Measurements from ENCODE around the gene CCDC39. TPM values are rescaled to one million over a fixed set of nuclear protein-coding genes. Genes with fewer than 3 reads are reported as not detected.
"Not testable (repeated sequence)": the region's sequence is repeated elsewhere in the genome, so short reads cannot be mapped to it uniquely, and the experiment has no call there.

The CCDC39 gene
- total RNA-seq, 8 experiments from 2014 or later, result 0.22 to 10.9 (median 0.45) TPM; not detected in 5

GRCh38 chr3:180615954-180616353, 63.3 kb downstream of the CCDC39 start:
- Histone ChIP-seq H3K27ac (no peak overlapping the region), H3K4me1 (replicated peaks in 1 of 2) (no peaks in the 10 kb centered on the region), H3K4me3 (no peak overlapping the region)
- ATAC-seq (replicated peaks in 6 of 8), result no peak
- in situ Hi-C loops (cut with MboI; ENCODE audit: low pct_unique_long_range_greater_than_20kb in 2 of 9, low sequenced_read_pairs in 9 of 9, unreplicated experiment in 9 of 9), result no loop called here
- WGBS, 10 experiments, result 8 to 71% (median 50%) methylated on average over 1 to 3 of the region's 3 CpGs; no CpG with 5 or more reads in 1 of the 10 experiments

DNA sequence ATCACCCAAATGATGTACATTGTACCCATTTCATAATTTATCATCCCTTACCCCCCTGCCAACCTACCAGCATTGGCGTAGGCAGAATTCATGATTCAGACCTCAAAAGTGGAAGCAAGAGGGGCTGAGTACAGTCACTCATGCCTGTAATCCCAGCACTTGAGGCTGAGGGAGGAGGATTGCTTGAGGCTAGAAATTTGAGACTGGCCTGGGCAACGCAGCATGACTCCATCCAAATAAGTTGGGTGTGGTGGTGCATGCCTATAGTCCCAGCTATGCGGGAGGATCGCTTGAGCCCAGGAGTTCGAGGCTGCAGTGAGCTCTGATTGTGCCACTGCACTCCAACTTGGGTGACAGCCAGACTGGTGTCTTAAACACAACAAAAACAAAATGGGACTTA, 66.9 kb downstream of the CCDC39 start:
- peak in 3 of 8 experiments; percentile 36 to 82 (median 66) for ATAC-seq (replicated peaks in 6 of 8)
- H3K27ac ChIP-seq, result no peak overlapping the region
- in situ Hi-C loops (cut with MboI; ENCODE audit: low pct_unique_long_range_greater_than_20kb in 2 of 9, low sequenced_read_pairs in 9 of 9, unreplicated experiment in 9 of 9), result no loop called here
- no peak overlapping the region for H3K4me3 ChIP-seq
- 80 to 100% (median 93%) methylated on average over 2 to 5 of the region's 5 CpGs; no CpG with 5 or more reads in 4 of the 10 experiments for WGBS, 10 experiments
- no peaks in the 10 kb centered on the region for H3K4me1 ChIP-seq (replicated peaks in 1 of 2)

DNA sequence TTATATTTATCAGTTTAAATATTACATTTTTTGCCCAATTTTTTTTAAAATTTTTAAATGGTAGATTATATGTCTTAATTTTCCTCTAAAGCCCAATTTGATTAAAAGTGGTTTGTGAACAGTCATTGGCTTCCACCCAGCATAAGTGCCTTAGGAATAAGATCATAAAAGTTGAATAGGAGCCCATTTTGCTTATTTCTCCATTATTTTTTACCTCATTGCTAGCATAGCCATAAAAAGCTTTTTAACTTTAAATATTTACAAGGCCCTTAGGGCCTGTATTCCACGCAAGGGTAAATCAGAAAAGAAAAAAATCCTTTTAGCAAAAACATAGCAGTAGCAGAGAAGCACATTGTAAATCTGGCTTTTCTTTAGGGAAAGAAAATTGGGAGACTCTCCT, 68.3 kb downstream of the CCDC39 start:
- Histone ChIP-seq H3K4me3 (no peak overlapping the region), H3K27ac (no peak overlapping the region), H3K4me1 (replicated peaks in 1 of 2) (no peaks in the 10 kb centered on the region)
- 40 to 100% (median 90%) methylated on average over 1 of the region's 1 CpG; no CpG with 5 or more reads in 3 of the 10 experiments for WGBS, 10 experiments
- in situ Hi-C loops (cut with MboI; ENCODE audit: low pct_unique_long_range_greater_than_20kb in 2 of 9, low sequenced_read_pairs in 9 of 9, unreplicated experiment in 9 of 9), result no loop called here
- ATAC-seq (replicated peaks in 6 of 8), result no peak

DNA sequence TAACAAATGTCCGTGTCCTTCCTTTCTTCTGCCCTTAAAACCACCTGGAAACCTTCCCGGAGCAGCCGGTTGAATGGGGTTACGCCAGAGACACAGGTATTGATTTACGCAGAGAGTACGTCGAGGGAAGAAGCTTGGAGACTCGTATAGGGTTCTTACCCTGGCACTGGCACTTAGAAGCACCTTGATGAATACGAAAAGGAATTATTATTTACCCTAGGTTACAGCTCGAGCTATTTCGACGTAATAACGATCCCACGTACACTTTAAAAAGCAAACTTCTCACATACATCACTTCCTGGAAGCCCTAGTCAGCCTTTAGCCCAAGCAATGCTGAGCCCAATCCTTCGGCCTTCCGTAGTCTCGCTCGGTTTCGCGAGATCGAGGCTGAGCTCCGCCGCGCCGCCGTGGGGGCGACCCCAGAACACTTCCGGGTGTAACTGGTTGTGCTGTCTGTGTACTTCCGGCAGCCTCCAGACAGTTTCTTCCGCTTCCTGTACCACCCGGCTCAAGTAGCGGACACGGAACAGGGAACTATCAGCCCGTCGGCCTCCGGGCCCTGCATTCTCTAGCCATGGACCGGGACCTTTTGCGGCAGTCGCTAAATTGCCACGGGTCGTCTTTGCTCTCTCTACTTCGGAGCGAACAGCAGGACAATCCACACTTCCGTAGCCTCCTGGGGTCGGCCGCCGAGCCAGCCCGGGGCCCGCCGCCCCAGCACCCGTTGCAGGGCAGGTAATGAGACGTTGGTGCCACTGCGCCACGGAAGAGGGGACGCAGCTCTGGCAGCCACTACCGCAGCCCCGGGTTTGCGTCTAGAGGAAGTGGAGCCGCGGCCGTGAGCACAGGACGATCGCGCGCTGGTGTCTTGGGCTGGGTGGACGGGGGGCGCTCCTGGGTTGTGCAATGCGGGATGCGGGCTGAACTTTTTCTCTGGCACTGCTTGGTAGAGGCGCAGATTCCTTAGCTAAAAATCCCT, 77.3 kb downstream of the CCDC39 start, which contains the start of gene TTC14:
Gene TTC14 (plus strand): TSS at position 476 of the 979 bp plus-strand sequence. CDS start 99 bp downstream, at position 575.
- peak within 1 kb of the TSS; percentile 74 to 83 for H3K27ac ChIP-seq
- H3K4me1 ChIP-seq (replicated peaks in 1 of 2), result peaks cover 6 to 17% of the 10 kb centered on the region in 2 donors
- in situ Hi-C loops (cut with MboI; ENCODE audit: low pct_unique_long_range_greater_than_20kb in 2 of 9, low sequenced_read_pairs in 9 of 9, unreplicated experiment in 9 of 9), result no loop called here
- H3K4me3 ChIP-seq, result peak within 1 kb of the TSS; percentile 62 to 86 (median 72)
- ATAC-seq (replicated peaks in 6 of 8), result peak; percentile 97 to 99 (median 98)
- WGBS, 10 experiments, result 0 to 60% (median 4%) methylated on average over 2 to 43 of the region's 70 CpGs; no CpG with 5 or more reads in 1 of the 10 experiments

DNA sequence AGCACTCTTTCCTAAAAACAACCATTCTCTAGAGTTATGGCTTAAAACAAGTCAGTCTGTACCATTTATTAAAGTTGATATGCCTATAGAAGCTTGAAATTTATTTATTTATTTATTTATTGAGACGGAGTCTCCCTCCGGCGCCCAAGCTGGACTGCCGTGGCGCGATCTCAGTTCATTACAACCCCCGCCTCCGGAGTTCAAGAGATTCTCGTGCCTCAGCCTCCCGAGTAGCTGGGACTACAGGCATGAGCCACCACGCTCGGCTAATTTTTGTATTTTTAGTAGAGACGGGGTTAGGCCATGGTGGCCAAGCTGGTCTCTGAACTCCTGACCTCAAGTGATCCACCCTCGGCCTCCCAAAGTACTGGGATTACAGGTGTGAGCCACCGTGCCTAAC, 78.8 kb downstream of the CCDC39 start:
- 93 to 100% (median 100%) methylated on average over 1 to 13 of the region's 15 CpGs; no CpG with 5 or more reads in 1 of the 10 experiments for WGBS, 10 experiments
- no peak for ATAC-seq (replicated peaks in 6 of 8)
- Histone ChIP-seq H3K4me1 (replicated peaks in 1 of 2) (peaks cover 6 to 17% of the 10 kb centered on the region in 2 donors), H3K27ac (no peak overlapping the region), H3K4me3 (no peak overlapping the region)
- in situ Hi-C loops (cut with MboI; ENCODE audit: low pct_unique_long_range_greater_than_20kb in 2 of 9, low sequenced_read_pairs in 9 of 9, unreplicated experiment in 9 of 9), result no loop called here

- 0% methylated on average over 1 of the region's 1 CpG; no CpG with 5 or more reads in 8 of the 10 experiments for WGBS, 10 experiments
- Histone ChIP-seq H3K4me3 (no peak overlapping the region), H3K27ac (no peak overlapping the region), H3K4me1 (replicated peaks in 1 of 2) (no peaks in the 10 kb centered on the region)
- in situ Hi-C loops (cut with MboI; ENCODE audit: low pct_unique_long_range_greater_than_20kb in 2 of 9, low sequenced_read_pairs in 9 of 9, unreplicated experiment in 9 of 9), result loop anchor here in 6 of 9 experiments (10.0 to 25.0 kb wide), 6 partner anchors 558 to 833 kb away; partner anchors contain the start of gene PEX5L (in 1 of the 6)
- no peak for ATAC-seq (replicated peaks in 6 of 8)
These were observed 83.7 kb downstream of the CCDC39 start for GRCh38 chr3:180595559-180595935.

- Histone ChIP-seq H3K4me1 (replicated peaks in 1 of 2) (no peaks in the 10 kb centered on the region), H3K27ac (no peak overlapping the region), H3K4me3 (no peak overlapping the region)
- peak; percentile 47 to 86 (median 62) for ATAC-seq (replicated peaks in 6 of 8)
- 80 to 100% (median 92%) methylated on average over 1 to 2 of the region's 2 CpGs; no CpG with 5 or more reads in 6 of the 10 experiments for WGBS, 10 experiments
- in situ Hi-C loops (cut with MboI; ENCODE audit: low pct_unique_long_range_greater_than_20kb in 2 of 9, low sequenced_read_pairs in 9 of 9, unreplicated experiment in 9 of 9), result loop anchor here in 6 of 9 experiments (10.0 to 25.0 kb wide), 6 partner anchors 558 to 833 kb away; partner anchors contain the start of gene PEX5L (in 1 of the 6)
These were observed 84.4 kb downstream of the CCDC39 start for GRCh38 chr3:180594631-180595558.

DNA sequence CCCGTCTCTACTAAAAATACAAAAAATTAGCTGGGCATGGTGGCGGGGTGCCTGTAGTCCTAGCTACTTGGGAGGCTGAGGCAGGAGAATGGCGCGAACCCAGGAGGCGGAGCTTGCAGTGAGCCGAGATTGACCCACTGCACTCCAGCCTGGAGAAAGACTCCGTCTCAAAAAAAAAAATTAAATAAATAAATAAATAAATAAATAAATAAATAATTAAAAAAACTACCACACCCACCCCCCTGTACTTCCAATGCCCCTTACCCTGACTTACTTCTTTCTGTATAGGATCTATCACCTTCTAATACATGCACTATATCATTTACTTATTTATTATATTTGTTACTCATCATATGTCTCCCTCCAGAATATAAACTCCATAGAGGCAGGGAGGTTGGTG, 85.7 kb downstream of the CCDC39 start:
- WGBS, 10 experiments, result 82 to 100% (median 94%) methylated on average over 1 to 7 of the region's 7 CpGs; no CpG with 5 or more reads in 4 of the 10 experiments
- ATAC-seq (replicated peaks in 6 of 8); H3K4me1 ChIP-seq (replicated peaks in 1 of 2); H3K4me3 ChIP-seq; H3K27ac ChIP-seq: not testable (repeated sequence)
- in situ Hi-C loops (cut with MboI; ENCODE audit: low pct_unique_long_range_greater_than_20kb in 2 of 9, low sequenced_read_pairs in 9 of 9, unreplicated experiment in 9 of 9), result loop anchor here in 6 of 9 experiments (10.0 to 25.0 kb wide), 6 partner anchors 556 to 831 kb away; partner anchors contain the start of gene PEX5L (in 1 of the 6)

DNA sequence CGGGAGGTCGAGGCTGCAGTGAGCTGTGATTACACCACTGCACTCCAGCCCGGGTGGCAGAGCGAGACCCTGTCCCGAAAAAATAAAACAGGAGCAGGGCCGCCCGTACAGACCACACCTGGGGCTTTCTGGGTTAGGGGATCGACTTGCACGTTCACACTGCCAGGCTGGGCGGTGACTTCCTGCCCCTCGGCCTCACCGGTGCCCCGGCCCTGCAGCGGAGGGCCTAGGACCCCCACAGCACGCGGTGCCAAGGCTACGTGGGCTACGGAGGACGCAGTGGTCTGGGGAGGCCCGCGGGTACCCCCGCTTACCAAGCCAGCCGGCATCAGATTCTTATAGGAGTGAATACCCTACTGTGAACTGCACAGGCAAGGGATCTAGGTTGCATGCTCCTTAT, 88.9 kb downstream of the CCDC39 start:
- in situ Hi-C loops (cut with MboI; ENCODE audit: low pct_unique_long_range_greater_than_20kb in 2 of 9, low sequenced_read_pairs in 9 of 9, unreplicated experiment in 9 of 9), result loop anchor here in 6 of 9 experiments (10.0 to 25.0 kb wide), 6 partner anchors 553 to 828 kb away; partner anchors contain the start of gene PEX5L (in 1 of the 6)
- H3K4me1 ChIP-seq (replicated peaks in 1 of 2), result no peaks in the 10 kb centered on the region
- H3K27ac ChIP-seq, result no peak overlapping the region
- ATAC-seq (replicated peaks in 6 of 8), result no peak
- WGBS, 10 experiments, result 73 to 100% (median 89%) methylated on average over 1 to 7 of the region's 23 CpGs; no CpG with 5 or more reads in 4 of the 10 experiments
- no peak overlapping the region for H3K4me3 ChIP-seq

- ATAC-seq (replicated peaks in 6 of 8), result peak in 3 of 8 experiments; percentile 56 to 63 (median 62)
- in situ Hi-C loops (cut with MboI; ENCODE audit: low pct_unique_long_range_greater_than_20kb in 2 of 9, low sequenced_read_pairs in 9 of 9, unreplicated experiment in 9 of 9), result loop anchor here in 5 of 9 experiments (25.0 kb wide), 5 partner anchors 544 to 819 kb away; partner anchors contain the start of gene PEX5L (in 1 of the 5)
- Histone ChIP-seq H3K4me1 (replicated peaks in 1 of 2) (no peaks in the 10 kb centered on the region), H3K27ac (no peak overlapping the region), H3K4me3 (no peak overlapping the region)
- WGBS, 10 experiments, result 0 to 63% (median 0%) methylated on average over 1 of the region's 1 CpG; no CpG with 5 or more reads in 3 of the 10 experiments
These were observed 98.4 kb downstream of the CCDC39 start for GRCh38 chr3:180580934-180581333.

DNA sequence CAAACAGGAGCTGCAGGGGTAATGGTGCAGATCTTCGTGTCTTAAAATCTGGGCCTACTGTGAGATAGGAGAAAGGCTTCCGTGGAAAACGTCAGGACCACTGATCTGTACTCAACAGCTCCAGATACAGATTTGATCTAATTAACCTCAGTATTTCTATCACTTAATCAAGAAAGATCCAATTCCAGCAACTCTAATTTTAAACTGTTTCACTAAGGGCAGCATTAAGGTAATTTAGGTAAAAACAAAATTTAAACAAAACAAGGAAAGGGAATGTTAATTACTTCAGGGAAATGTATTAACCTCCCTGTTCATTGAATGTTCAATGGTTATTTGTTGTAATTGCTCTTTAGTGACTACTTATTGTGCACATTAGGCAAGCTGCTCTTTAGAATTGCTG, 103.7 kb downstream of the CCDC39 start:
- 33 to 100% (median 88%) methylated on average over 1 to 3 of the region's 3 CpGs; no CpG with 5 or more reads in 1 of the 10 experiments for WGBS, 10 experiments
- in situ Hi-C loops (cut with MboI; ENCODE audit: low pct_unique_long_range_greater_than_20kb in 2 of 9, low sequenced_read_pairs in 9 of 9, unreplicated experiment in 9 of 9), result loop anchor here in 5 of 9 experiments (25.0 kb wide), 5 partner anchors 538 to 813 kb away; partner anchors contain the start of gene PEX5L (in 1 of the 5)
- H3K4me3 ChIP-seq, result no peak overlapping the region
- H3K4me1 ChIP-seq (replicated peaks in 1 of 2), result no peaks in the 10 kb centered on the region
- ATAC-seq (replicated peaks in 6 of 8), result no peak
- H3K27ac ChIP-seq, result no peak overlapping the region

Measured in motor neuron (in vitro differentiated cells).